Femur (tissue), 1 donor: Measurements from ENCODE around the gene DCAF5.
"Not testable (repeated sequence)": the region's sequence is repeated elsewhere in the genome, so short reads cannot be mapped to it uniquely, and the experiment has no call there.

Experiments
- DNase-seq: peaks from one replicate; pipeline ENCODE4 v3.0.0-alpha.2; 2017

DCAF5 gene

GRCh38 chr14:69068744-69069421 is 84.0 kb downstream of the DCAF5 start:
- no peak for DNase-seq

GRCh38 chr14:69066396-69067171 is 86.3 kb downstream of the DCAF5 start:
- DNase-seq: no peak

- DNase-seq: not testable (repeated sequence)
These were observed 87.0 kb downstream of the DCAF5 start for GRCh38 chr14:69065934-69066333.

- DNase-seq: no peak
These were observed 88.3 kb downstream of the DCAF5 start for GRCh38 chr14:69064596-69064995.

- DNase-seq: no peak
These were observed 93.0 kb downstream of the DCAF5 start for GRCh38 chr14:69059658-69060623.

- no peak for DNase-seq
These were observed 96.7 kb downstream of the DCAF5 start for GRCh38 chr14:69055999-69056788.

GRCh38 chr14:69055125-69055524 is 97.8 kb downstream of the DCAF5 start:
- DNase-seq: no peak

- no peak for DNase-seq
These were observed 98.9 kb downstream of the DCAF5 start for GRCh38 chr14:69054030-69054429.

GRCh38 chr14:69052181-69052601 is 100.7 kb downstream of the DCAF5 start:
- no peak for DNase-seq

GRCh38 chr14:69050240-69051184 is 102.4 kb downstream of the DCAF5 start:
- no peak for DNase-seq

GRCh38 chr14:69049675-69050074 is 103.2 kb downstream of the DCAF5 start:
- DNase-seq: no peak

- no peak for DNase-seq
These were observed 104.5 kb downstream of the DCAF5 start for GRCh38 chr14:69048456-69048855.

- DNase-seq: no peak
These were observed 105.7 kb downstream of the DCAF5 start for GRCh38 chr14:69047255-69047654.

GRCh38 chr14:69046476-69046860 is 106.5 kb downstream of the DCAF5 start:
- DNase-seq: peak; percentile 84

- peak; percentile 63 for DNase-seq
These were observed 107.0 kb downstream of the DCAF5 start for GRCh38 chr14:69045857-69046475.

- peak; percentile 80 for DNase-seq
These were observed 107.9 kb downstream of the DCAF5 start for GRCh38 chr14:69044965-69045555.

- no peak for DNase-seq
These were observed 108.6 kb downstream of the DCAF5 start for GRCh38 chr14:69044296-69044695.

- peak; percentile 53 for DNase-seq
These were observed 109.2 kb downstream of the DCAF5 start for GRCh38 chr14:69043596-69044260.

- no peak for DNase-seq
These were observed 110.0 kb downstream of the DCAF5 start for GRCh38 chr14:69042787-69043444.
